K562 (cell line): ENCODE measurements around the gene CHST12. TPM values are rescaled to one million over a fixed set of nuclear protein-coding genes. Genes with fewer than 3 reads are reported as not detected.
A peak's percentile ranks its signal among the peaks of the same experiment; 100 is the strongest.

Source experiments
- CCNT2 ChIP-seq: IDR thresholded peaks from 2 replicates; pipeline ENCODE4 v1.6.1; 2011; ENCODE audit warnings: borderline replicate concordance, low read depth, mild to moderate bottlenecking, moderate library complexity, mixed read lengths, low read length; ENCODE audit not compliant: insufficient read length; ENCODE audit errors: extremely low read depth
- CHD1 ChIP-seq: fragments of 200-600 bp; sonication (generic); IDR thresholded peaks from one replicate; pipeline ENCODE4 v1.6.1; 2012; ENCODE audit warnings: mild to moderate bottlenecking, moderate library complexity, low read length, inconsistent platforms
- ERF ChIP-seq: fragments of 450-650 bp; formaldehyde crosslinking; IDR thresholded peaks from 2 replicates; pipeline ENCODE4 v1.4.0; 2020; ENCODE audit warnings: mild to moderate bottlenecking, mixed read lengths
- FIP1L1 ChIP-seq: fragments of 200-400 bp; formaldehyde crosslinking; IDR thresholded peaks from 2 replicates; pipeline ENCODE4 v1.6.1; 2018; ENCODE audit warnings: mild to moderate bottlenecking, low read depth, low read length; ENCODE audit not compliant: poor library complexity, severe bottlenecking
- FOXK1 ChIP-seq: sonication (generic); formaldehyde crosslinking; IDR thresholded peaks from 2 replicates; pipeline ENCODE4 v1.8.0; 2022; ENCODE audit warnings: missing genetic modification reagents, mild to moderate bottlenecking, borderline replicate concordance
- KDM5B ChIP-seq: fragments of 200-600 bp; sonication (generic); IDR thresholded peaks from 2 replicates; pipeline ENCODE4 v1.6.1; 2012; ENCODE audit warnings: low read depth, mild to moderate bottlenecking, moderate library complexity, low read length, control low read depth, inconsistent platforms; ENCODE audit not compliant: insufficient replicate concordance
- MXI1 ChIP-seq: IDR thresholded peaks from 2 replicates; pipeline ENCODE4 v1.6.1; 2011; ENCODE audit warnings: low read depth, mild to moderate bottlenecking, improper control_type of control experiment, low read length
- PHF8 ChIP-seq: fragments of 200-600 bp; sonication (generic); IDR thresholded peaks from 2 replicates; pipeline ENCODE4 v1.6.1; 2012; ENCODE audit warnings: mixed run types, mild to moderate bottlenecking, inconsistent platforms, low read length, moderate library complexity, borderline replicate concordance
- SAFB ChIP-seq: fragments of 200-400 bp; formaldehyde crosslinking; IDR thresholded peaks from 2 replicates; pipeline ENCODE4 v1.6.1; 2017; ENCODE audit warnings: low read depth, low read length, borderline replicate concordance
- SRSF3 ChIP-seq: fragments of 200-400 bp; formaldehyde crosslinking; IDR thresholded peaks from 2 replicates; pipeline ENCODE4 v1.6.1; 2016; ENCODE audit warnings: mild to moderate bottlenecking, low read length, moderate library complexity; ENCODE audit not compliant: insufficient read depth
- STAG1 ChIP-seq: sonication (generic); formaldehyde crosslinking; IDR thresholded peaks from 2 replicates; pipeline ENCODE4 v1.5.0; 2020; ENCODE audit warnings: missing genetic modification reagents, borderline replicate concordance
- ZNF184 ChIP-seq: sonication (generic); formaldehyde crosslinking; IDR thresholded peaks from 2 replicates; pipeline ENCODE4 v1.5.0; 2020; ENCODE audit warnings: missing genetic modification reagents
- ZNF584 ChIP-seq: fragments of 200-800 bp; sonication (Bioruptor generic); IDR thresholded peaks from 2 replicates; pipeline ENCODE4 v1.6.1; 2016; ENCODE audit warnings: low read depth, mild to moderate bottlenecking, missing genetic modification characterization, missing compliant biosample characterization
- polyA plus RNA-seq, 8 experiments: library from polyadenylated mRNA; depleted of rRNA in 4 of 8; stranded (reverse) in 5 of 8; unstranded in 3 of 8; fragments of >200 nt; fragmentation: Nextera tagmentation in 2 of 8; fragmentation: Illumina TruSeq in 1 of 8; extraction: Ambion mirVana in 2 of 8; extraction: Trizol in 1 of 8; gene quantifications; 2 replicates each; pipeline versions ENCODE4 v1.2.1 to v1.2.3, GENCODE V29; 2011 to 2014; ENCODE audit warnings: inconsistent platforms in 1 of 8, missing spikeins in 1 of 8
- total RNA-seq, 7 experiments: library from RNA; depleted of rRNA in 6 of 7; stranded (reverse); fragments of >200 nt in 6 of 7; fragmentation: Illumina TruSeq in 2 of 7; extraction: Trizol in 2 of 7; gene quantifications; 2 replicates each; pipeline versions ENCODE4 v1.2.1 to v1.2.3, GENCODE V29; 2011 to 2021; ENCODE audit warnings: low replicate concordance in 1 of 7
- TF ChIP-seq, protein P1 (sequence below): sonication (generic); formaldehyde crosslinking; IDR thresholded peaks from 2 replicates; pipeline ENCODE4 v1.8.1; 2023; ENCODE audit warnings: mild to moderate bottlenecking, missing genetic modification reagents, moderate library complexity
- TF ChIP-seq, protein P2 (sequence below): sonication (generic); formaldehyde crosslinking; IDR thresholded peaks from 2 replicates; pipeline ENCODE4 v1.8.1; 2023; ENCODE audit warnings: mild to moderate bottlenecking, missing genetic modification reagents
- TF ChIP-seq, protein P3 (sequence below), 3 experiments: fragments of 200-800 bp in 1 of 3; fragments of 250-450 bp in 1 of 3; fragments of 450-650 bp in 1 of 3; sonication (Bioruptor Pico) in 1 of 3; sonication (Bioruptor generic) in 1 of 3; formaldehyde crosslinking in 1 of 3; IDR thresholded peaks; 2 replicates each; pipeline versions ENCODE4 v1.6.1 to v1.8.0; 2016 to 2022; ENCODE audit warnings: mild to moderate bottlenecking in 2 of 3, missing genetic modification characterization in 2 of 3, missing compliant biosample characterization in 1 of 3, moderate library complexity in 1 of 3
- TF ChIP-seq, protein P4 (sequence below): sonication (generic); formaldehyde crosslinking; IDR thresholded peaks from 2 replicates; pipeline ENCODE4 v1.8.0; 2022; ENCODE audit warnings: missing genetic modification reagents, mild to moderate bottlenecking, moderate library complexity, borderline replicate concordance

Gene CHST12
- total and polyA plus RNA-seq, 9 of the 15 experiments (the other 6 are each of a cell fraction or from before 2014, with no cell fraction given), result 0.18 to 19.8 (median 3.6) TPM

DNA sequence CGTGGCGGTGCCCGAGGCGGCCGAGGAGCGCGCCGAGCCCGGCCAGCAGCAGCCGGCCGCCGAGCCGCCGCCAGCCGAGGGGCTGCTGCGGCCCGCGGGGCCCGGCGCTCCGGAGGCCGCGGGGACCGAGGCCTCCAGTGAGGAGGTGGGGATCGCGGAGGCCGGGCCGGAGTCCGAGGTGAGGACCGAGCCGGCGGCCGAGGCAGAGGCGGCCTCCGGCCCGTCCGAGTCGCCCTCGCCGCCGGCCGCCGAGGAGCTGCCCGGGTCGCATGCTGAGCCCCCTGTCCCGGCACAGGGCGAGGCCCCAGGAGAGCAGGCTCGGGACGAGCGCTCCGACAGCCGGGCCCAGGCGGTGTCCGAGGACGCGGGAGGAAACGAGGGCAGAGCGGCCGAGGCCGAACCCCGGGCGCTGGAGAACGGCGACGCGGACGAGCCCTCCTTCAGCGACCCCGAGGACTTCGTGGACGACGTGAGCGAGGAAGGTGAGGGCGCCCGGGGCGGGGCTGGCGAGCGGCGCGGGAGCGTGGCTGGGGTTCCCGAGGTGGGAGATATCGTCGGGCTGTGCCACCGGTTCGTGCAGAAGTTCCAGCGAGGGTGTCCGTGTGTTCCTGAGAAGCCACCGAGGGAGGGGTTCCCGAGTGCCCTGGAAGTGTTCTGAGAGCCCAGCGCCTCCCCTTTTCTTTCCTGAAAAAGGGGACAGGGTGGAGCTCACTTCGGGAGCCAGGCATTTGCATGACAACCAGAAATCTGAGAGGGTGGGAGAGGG is 48.3 kb upstream of the CHST12 start (continued):
- TF ChIP-seq MXI1 (no peak), ZNF184 (CRISPR knock-in tag) (no peak), PHF8 (peak; percentile 84; the same call in 1 of the 2 replicates), STAG1 (CRISPR knock-in tag) (0 out of 2 replicates have a peak, but pooled peaks have one; percentile 5), FIP1L1 (peak; percentile 68), ZNF584 (CRISPR knock-in tag) (no peak), FOXK1 (CRISPR knock-in tag) (0 out of 2 replicates have a peak, but pooled peaks have one; percentile 40), CHD1 (peak; percentile 66), SAFB (0 out of 2 replicates have a peak, but pooled peaks have one; percentile 29), KDM5B (peak; percentile 16), SRSF3 (peak; percentile 68; the same call in 1 of the 2 replicates), ERF (CRISPR knock-in tag) (0 out of 2 replicates have a peak, but pooled peaks have one; percentile 19), CCNT2 (peak; percentile 5)
- TF ChIP-seq, protein P1, sequence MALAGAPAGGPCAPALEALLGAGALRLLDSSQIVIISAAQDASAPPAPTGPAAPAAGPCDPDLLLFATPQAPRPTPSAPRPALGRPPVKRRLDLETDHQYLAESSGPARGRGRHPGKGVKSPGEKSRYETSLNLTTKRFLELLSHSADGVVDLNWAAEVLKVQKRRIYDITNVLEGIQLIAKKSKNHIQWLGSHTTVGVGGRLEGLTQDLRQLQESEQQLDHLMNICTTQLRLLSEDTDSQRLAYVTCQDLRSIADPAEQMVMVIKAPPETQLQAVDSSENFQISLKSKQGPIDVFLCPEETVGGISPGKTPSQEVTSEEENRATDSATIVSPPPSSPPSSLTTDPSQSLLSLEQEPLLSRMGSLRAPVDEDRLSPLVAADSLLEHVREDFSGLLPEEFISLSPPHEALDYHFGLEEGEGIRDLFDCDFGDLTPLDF (CRISPR knock-in tag), result 0 out of 2 replicates have a peak, but pooled peaks have one; percentile 22
- TF ChIP-seq, protein P2, sequence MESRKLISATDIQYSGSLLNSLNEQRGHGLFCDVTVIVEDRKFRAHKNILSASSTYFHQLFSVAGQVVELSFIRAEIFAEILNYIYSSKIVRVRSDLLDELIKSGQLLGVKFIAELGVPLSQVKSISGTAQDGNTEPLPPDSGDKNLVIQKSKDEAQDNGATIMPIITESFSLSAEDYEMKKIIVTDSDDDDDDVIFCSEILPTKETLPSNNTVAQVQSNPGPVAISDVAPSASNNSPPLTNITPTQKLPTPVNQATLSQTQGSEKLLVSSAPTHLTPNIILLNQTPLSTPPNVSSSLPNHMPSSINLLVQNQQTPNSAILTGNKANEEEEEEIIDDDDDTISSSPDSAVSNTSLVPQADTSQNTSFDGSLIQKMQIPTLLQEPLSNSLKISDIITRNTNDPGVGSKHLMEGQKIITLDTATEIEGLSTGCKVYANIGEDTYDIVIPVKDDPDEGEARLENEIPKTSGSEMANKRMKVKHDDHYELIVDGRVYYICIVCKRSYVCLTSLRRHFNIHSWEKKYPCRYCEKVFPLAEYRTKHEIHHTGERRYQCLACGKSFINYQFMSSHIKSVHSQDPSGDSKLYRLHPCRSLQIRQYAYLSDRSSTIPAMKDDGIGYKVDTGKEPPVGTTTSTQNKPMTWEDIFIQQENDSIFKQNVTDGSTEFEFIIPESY (CRISPR knock-in tag), result 0 out of 2 replicates have a peak, but pooled peaks have one; percentile 15
- TF ChIP-seq, protein P3, sequence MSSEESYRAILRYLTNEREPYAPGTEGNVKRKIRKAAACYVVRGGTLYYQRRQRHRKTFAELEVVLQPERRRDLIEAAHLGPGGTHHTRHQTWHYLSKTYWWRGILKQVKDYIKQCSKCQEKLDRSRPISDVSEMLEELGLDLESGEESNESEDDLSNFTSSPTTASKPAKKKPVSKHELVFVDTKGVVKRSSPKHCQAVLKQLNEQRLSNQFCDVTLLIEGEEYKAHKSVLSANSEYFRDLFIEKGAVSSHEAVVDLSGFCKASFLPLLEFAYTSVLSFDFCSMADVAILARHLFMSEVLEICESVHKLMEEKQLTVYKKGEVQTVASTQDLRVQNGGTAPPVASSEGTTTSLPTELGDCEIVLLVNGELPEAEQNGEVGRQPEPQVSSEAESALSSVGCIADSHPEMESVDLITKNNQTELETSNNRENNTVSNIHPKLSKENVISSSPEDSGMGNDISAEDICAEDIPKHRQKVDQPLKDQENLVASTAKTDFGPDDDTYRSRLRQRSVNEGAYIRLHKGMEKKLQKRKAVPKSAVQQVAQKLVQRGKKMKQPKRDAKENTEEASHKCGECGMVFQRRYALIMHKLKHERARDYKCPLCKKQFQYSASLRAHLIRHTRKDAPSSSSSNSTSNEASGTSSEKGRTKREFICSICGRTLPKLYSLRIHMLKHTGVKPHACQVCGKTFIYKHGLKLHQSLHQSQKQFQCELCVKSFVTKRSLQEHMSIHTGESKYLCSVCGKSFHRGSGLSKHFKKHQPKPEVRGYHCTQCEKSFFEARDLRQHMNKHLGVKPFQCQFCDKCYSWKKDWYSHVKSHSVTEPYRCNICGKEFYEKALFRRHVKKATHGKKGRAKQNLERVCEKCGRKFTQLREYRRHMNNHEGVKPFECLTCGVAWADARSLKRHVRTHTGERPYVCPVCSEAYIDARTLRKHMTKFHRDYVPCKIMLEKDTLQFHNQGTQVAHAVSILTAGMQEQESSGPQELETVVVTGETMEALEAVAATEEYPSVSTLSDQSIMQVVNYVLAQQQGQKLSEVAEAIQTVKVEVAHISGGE (CRISPR knock-in tag; IDR thresholded peaks at IDR 0.05), result peak in 1 of 3 experiments; percentile 34; a peak in 1 of 6 replicates
- TF ChIP-seq, protein P4, sequence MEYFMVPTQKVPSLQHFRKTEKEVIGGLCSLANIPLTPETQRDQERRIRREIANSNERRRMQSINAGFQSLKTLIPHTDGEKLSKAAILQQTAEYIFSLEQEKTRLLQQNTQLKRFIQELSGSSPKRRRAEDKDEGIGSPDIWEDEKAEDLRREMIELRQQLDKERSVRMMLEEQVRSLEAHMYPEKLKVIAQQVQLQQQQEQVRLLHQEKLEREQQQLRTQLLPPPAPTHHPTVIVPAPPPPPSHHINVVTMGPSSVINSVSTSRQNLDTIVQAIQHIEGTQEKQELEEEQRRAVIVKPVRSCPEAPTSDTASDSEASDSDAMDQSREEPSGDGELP (CRISPR knock-in tag), result peak; percentile 42; the same call in 1 of the 2 replicates
